Measurements from ENCODE around the gene NR2F2.

- no peak for TF ChIP-seq CREBL2 (CRISPR knock-in tag; IDR thresholded peaks at IDR 0.05; ENCODE audit: borderline replicate concordance)
- TF ChIP-seq, protein P1, sequence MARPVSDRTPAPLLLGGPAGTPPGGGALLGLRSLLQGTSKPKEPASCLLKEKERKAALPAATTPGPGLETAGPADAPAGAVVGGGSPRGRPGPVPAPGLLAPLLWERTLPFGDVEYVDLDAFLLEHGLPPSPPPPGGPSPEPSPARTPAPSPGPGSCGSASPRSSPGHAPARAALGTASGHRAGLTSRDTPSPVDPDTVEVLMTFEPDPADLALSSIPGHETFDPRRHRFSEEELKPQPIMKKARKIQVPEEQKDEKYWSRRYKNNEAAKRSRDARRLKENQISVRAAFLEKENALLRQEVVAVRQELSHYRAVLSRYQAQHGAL (CRISPR knock-in tag; IDR thresholded peaks at IDR 0.05; ENCODE audit: not compliant biosample characterization) = no peak
- no peak for TF ChIP-seq MAFK (conservative IDR thresholded peaks at IDR 0.05 in 1 of 2, IDR thresholded peaks at IDR 0.05 in 1 of 2; ENCODE audit: low read length in 2 of 2)
Measured at GRCh38 chr15:96349857-96350720, 19.6 kb downstream of the NR2F2 start.
